ENCODE data around the gene C2CD3. TPM values are rescaled to one million over a fixed set of nuclear protein-coding genes. Genes with fewer than 3 reads are reported as not detected.
A peak's percentile ranks its signal among the peaks of the same experiment; 100 is the strongest.

Gene C2CD3
- total and polyA plus RNA-seq, 7 donors = 5.1 to 14.4 (median 9.7) TPM

GRCh38 chr11:73968356-73968966 is 202.3 kb downstream of the C2CD3 start:
- no peak for ATAC-seq
- intact Hi-C loops (cut with DNase I) = loop anchor here in 1 of 2 donors (5.0 kb wide), 1 partner anchor 124 kb away; no protein-coding TSS in a partner anchor
- H3K4me1 ChIP-seq = peaks cover 7% of the 10 kb centered on the region
- H3K36me3 ChIP-seq (ENCODE audit: insufficient read depth in 1 of 2, low read depth in 1 of 2) = no peaks in the 10 kb centered on the region
- no peaks in the 10 kb centered on the region for H3K27me3 ChIP-seq (ENCODE audit: insufficient read depth in 3 of 3, low read length in 2 of 3)
- DNase-seq = peak in 1 of 2 donors; percentile 19
- H3K4me3 ChIP-seq = no peak overlapping the region
- no peaks in the 10 kb centered on the region for H3K9me3 ChIP-seq
- no peak overlapping the region for H3K27ac ChIP-seq
- 83 to 93% (median 93%) methylated on average over 15 of the region's 15 CpGs for WGBS, 3 donors
- TF ChIP-seq CTCF (IDR thresholded peaks at IDR 0.05) = no peak

GRCh38 chr11:73965764-73966121 is 205.1 kb downstream of the C2CD3 start:
- Histone ChIP-seq H3K4me3 (no peak overlapping the region), H3K36me3 (ENCODE audit: insufficient read depth in 1 of 2, low read depth in 1 of 2) (no peaks in the 10 kb centered on the region), H3K27me3 (ENCODE audit: insufficient read depth in 3 of 3, low read length in 2 of 3) (no peaks in the 10 kb centered on the region), H3K9me3 (no peaks in the 10 kb centered on the region), H3K4me1 (peaks cover 7% of the 10 kb centered on the region), H3K27ac (no peak overlapping the region)
- 66 to 67% (median 66%) methylated on average over 2 of the region's 2 CpGs for WGBS, 3 donors
- no peak for ATAC-seq
- intact Hi-C loops (cut with DNase I) = loop anchor here (2.0 to 5.0 kb wide), 2 partner anchors 125 to 127 kb away; no protein-coding TSS in a partner anchor
- no peak for DNase-seq
- TF ChIP-seq CTCF (IDR thresholded peaks at IDR 0.05) = no peak

- H3K36me3 ChIP-seq (ENCODE audit: insufficient read depth in 1 of 2, low read depth in 1 of 2) = no peaks in the 10 kb centered on the region
- no peak for TF ChIP-seq CTCF (IDR thresholded peaks at IDR 0.05)
- H3K27me3 ChIP-seq (ENCODE audit: insufficient read depth in 3 of 3, low read length in 2 of 3) = no peaks in the 10 kb centered on the region
- DNase-seq (peak in 1 of 2 donors; percentile 46), ATAC-seq (no peak)
- H3K27ac ChIP-seq = no peak overlapping the region
- 60 to 69% (median 60%) methylated on average over 10 of the region's 10 CpGs for WGBS, 3 donors
- no peak overlapping the region for H3K4me3 ChIP-seq
- intact Hi-C loops (cut with DNase I) = loop anchor here (2.0 to 5.0 kb wide), 2 partner anchors 126 to 127 kb away; no protein-coding TSS in a partner anchor
- H3K9me3 ChIP-seq = no peaks in the 10 kb centered on the region
- peaks cover 7% of the 10 kb centered on the region for H3K4me1 ChIP-seq
These were observed 205.6 kb downstream of the C2CD3 start for GRCh38 chr11:73965076-73965763.

GRCh38 chr11:73963861-73964260 is 206.9 kb downstream of the C2CD3 start:
- no peak overlapping the region for H3K4me3 ChIP-seq
- H3K36me3 ChIP-seq (ENCODE audit: insufficient read depth in 1 of 2, low read depth in 1 of 2) = no peaks in the 10 kb centered on the region
- DNase-seq (no peak), ATAC-seq (peak; percentile 68 to 87 (median 78))
- no peaks in the 10 kb centered on the region for H3K27me3 ChIP-seq (ENCODE audit: insufficient read depth in 3 of 3, low read length in 2 of 3)
- intact Hi-C loops (cut with DNase I) = loop anchor here in 1 of 2 donors (2.0 kb wide), 1 partner anchor 127 kb away; no protein-coding TSS in a partner anchor
- 65 to 75% (median 68%) methylated on average over 8 of the region's 8 CpGs for WGBS, 3 donors
- no peaks in the 10 kb centered on the region for H3K9me3 ChIP-seq
- H3K4me1 ChIP-seq = peaks cover 7% of the 10 kb centered on the region
- H3K27ac ChIP-seq = no peak overlapping the region
- no peak for TF ChIP-seq CTCF (IDR thresholded peaks at IDR 0.05)

Other genes with a start within 250 kb of the C2CD3 start
- not detected for gene DNAJB13, start 220.0 kb downstream of the C2CD3 start, total RNA-seq
- under 1 TPM in 1 of 3 donors, not detected in 2; 0.03 TPM for gene DNAJB13, start 220.0 kb downstream of the C2CD3 start, polyA plus RNA-seq
- 10 to 100 TPM; 40.8 to 99.5 (median 66.1) TPM for gene UCP2, start 188.2 kb downstream of the C2CD3 start, total RNA-seq
- 10 to 100 TPM; 11.8 to 90.6 (median 89.6) TPM for gene UCP2, start 188.2 kb downstream of the C2CD3 start, polyA plus RNA-seq
- 100 to 1,000 TPM in 3 of 4 donors, 10 to 100 TPM in 1; 53.8 to 299 (median 169) TPM for gene UCP3, start 161.9 kb downstream of the C2CD3 start, total RNA-seq
- gene UCP3, start 161.9 kb downstream of the C2CD3 start, polyA plus RNA-seq = 100 to 1,000 TPM in 2 of 3 donors, 1 to 10 TPM in 1; 8.9 to 587 (median 330) TPM
- 10 to 100 TPM; 39.5 to 45.9 (median 43.3) TPM for gene PPME1, start 287 bp upstream of the C2CD3 start, total RNA-seq
- 10 to 100 TPM; 28.3 to 47.9 (median 30.3) TPM for gene PPME1, start 287 bp upstream of the C2CD3 start, polyA plus RNA-seq
- under 1 TPM in 3 of 4 donors, not detected in 1; 0.21 to 0.28 (median 0.22) TPM for gene P4HA3, start 140.6 kb upstream of the C2CD3 start, total RNA-seq
- gene P4HA3, start 140.6 kb upstream of the C2CD3 start, polyA plus RNA-seq = 1 to 10 TPM in 1 of 3 donors, under 1 TPM in 2; 0.03 to 2.2 (median 0.11) TPM
- 10 to 100 TPM in 2 of 4 donors, 1 to 10 TPM in 2; 9.1 to 10.9 (median 10.2) TPM for gene PGM2L1, start 227.4 kb upstream of the C2CD3 start, total RNA-seq
- 1 to 10 TPM; 2.8 to 9.8 (median 3.6) TPM for gene PGM2L1, start 227.4 kb upstream of the C2CD3 start, polyA plus RNA-seq